GM19328 (cell line): ENCODE data around the gene PDZRN4.
"Not testable (repeated sequence)": the region's sequence is repeated elsewhere in the genome, so short reads cannot be mapped to it uniquely, and the experiment has no call there.

Source experiments
- ATAC-seq: cut with Tn5 transposase; IDR thresholded peaks from one replicate; pipeline ENCODE4 v1.9.1; 2021; ENCODE audit warnings: mild to moderate bottlenecking, moderate library complexity; ENCODE audit not compliant: unreplicated experiment

The PDZRN4 gene

GRCh38 chr12:41188058-41188840 is at the start of gene PDZRN4:
Gene PDZRN4, plus strand, starts transcription at chr12:41188320.
- ATAC-seq: no peak

GRCh38 chr12:41140117-41140516 is 48.0 kb upstream of the PDZRN4 start:
- ATAC-seq: no peak

GRCh38 chr12:41141104-41141503 is 47.0 kb upstream of the PDZRN4 start:
- no peak for ATAC-seq

- no peak for ATAC-seq
Measured at GRCh38 chr12:41142376-41142775, 45.7 kb upstream of the PDZRN4 start.

GRCh38 chr12:41151793-41152192 is 36.3 kb upstream of the PDZRN4 start:
- ATAC-seq: no peak

GRCh38 chr12:41162461-41162860 is 25.7 kb upstream of the PDZRN4 start:
- ATAC-seq: no peak

GRCh38 chr12:41167701-41168100 is 20.4 kb upstream of the PDZRN4 start:
- ATAC-seq: no peak

GRCh38 chr12:41174602-41175001 is 13.5 kb upstream of the PDZRN4 start:
- no peak for ATAC-seq

GRCh38 chr12:41179507-41179906 is 8.6 kb upstream of the PDZRN4 start:
- not testable (repeated sequence) for ATAC-seq

GRCh38 chr12:41184864-41185263 is 3.3 kb upstream of the PDZRN4 start:
- ATAC-seq: no peak

GRCh38 chr12:41186026-41186425 is 2.1 kb upstream of the PDZRN4 start:
- no peak for ATAC-seq

GRCh38 chr12:41188841-41189394 is 798 bp downstream of the PDZRN4 start:
- ATAC-seq: no peak

- no peak for ATAC-seq
Measured at GRCh38 chr12:41189395-41190251, 1.5 kb downstream of the PDZRN4 start.

- no peak for ATAC-seq
Measured at GRCh38 chr12:41190338-41190737, 2.2 kb downstream of the PDZRN4 start.

- ATAC-seq: not testable (repeated sequence)
Measured at GRCh38 chr12:41191549-41191948, 3.4 kb downstream of the PDZRN4 start.

- ATAC-seq: no peak
Measured at GRCh38 chr12:41193311-41193710, 5.2 kb downstream of the PDZRN4 start.

- no peak for ATAC-seq
Measured at GRCh38 chr12:41202051-41202450, 13.9 kb downstream of the PDZRN4 start.

GRCh38 chr12:41205070-41205709 is 17.1 kb downstream of the PDZRN4 start:
- no peak for ATAC-seq

- ATAC-seq: no peak
Measured at GRCh38 chr12:41206298-41206697, 18.2 kb downstream of the PDZRN4 start.

- no peak for ATAC-seq
Measured at GRCh38 chr12:41211448-41211847, 23.3 kb downstream of the PDZRN4 start.

- no peak for ATAC-seq
Measured at GRCh38 chr12:41212625-41213024, 24.5 kb downstream of the PDZRN4 start.
